CD14-positive monocyte (primary cell): ENCODE results near the gene POLK. TPM values are rescaled to one million over a fixed set of nuclear protein-coding genes. Genes with fewer than 3 reads are reported as not detected.

ENCODE experiments used
- DNase-seq, 3 donors: peaks; one replicate each; pipeline ENCODE4 v3.0.0-alpha.2; 2011 to 2022
- H2AFZ ChIP-seq: 2 replicates; pipeline ENCODE4 v1.6.0; 2012; ENCODE audit warnings: mild to moderate bottlenecking, low read depth, low read length, inconsistent platforms; ENCODE audit not compliant: insufficient read depth, poor library complexity, severe bottlenecking
- H3K27ac ChIP-seq, 2 donors: 1 replicate in 1 of 2; 2 replicates in 1 of 2; pipeline ENCODE4 v1.5.1; 2012 to 2013; ENCODE audit warnings: low read length in 2 of 2, control low read depth in 1 of 2, inconsistent platforms in 1 of 2, low read depth in 1 of 2, mild to moderate bottlenecking in 1 of 2
- H3K27me3 ChIP-seq, 2 donors: one replicate each; pipeline versions ENCODE4 v1.6.0 to v1.6.1; 2011 to 2013; ENCODE audit warnings: low read length in 2 of 2; ENCODE audit not compliant: control insufficient read depth in 2 of 2, insufficient read depth in 2 of 2
- H3K36me3 ChIP-seq, 2 donors: replicated peaks in 1 of 2; 1 replicate in 1 of 2; 2 replicates in 1 of 2; pipeline versions ENCODE4 v1.5.1 to v1.6.1; 2012 to 2013; ENCODE audit warnings: low read length in 2 of 2, control low read depth in 1 of 2, inconsistent platforms in 1 of 2, mild to moderate bottlenecking in 1 of 2; ENCODE audit not compliant: insufficient read depth in 2 of 2, control insufficient read depth in 1 of 2
- H3K4me1 ChIP-seq, 2 donors: 1 replicate in 1 of 2; 2 replicates in 1 of 2; pipeline versions ENCODE4 v1.5.1 to v1.6.1; 2012 to 2013; ENCODE audit warnings: low read length in 2 of 2, control low read depth in 1 of 2, inconsistent platforms in 1 of 2, mild to moderate bottlenecking in 1 of 2, moderate library complexity in 1 of 2; ENCODE audit not compliant: insufficient read depth in 2 of 2, control insufficient read depth in 1 of 2
- H3K4me2 ChIP-seq: replicated peaks from 2 replicates; pipeline ENCODE3; 2012; ENCODE audit warnings: low read length, moderate library complexity, mild to moderate bottlenecking; ENCODE audit not compliant: poor library complexity, severe bottlenecking; ENCODE audit errors: extremely low read depth
- H3K4me3 ChIP-seq, 3 experiments: fragments of 200-600 bp in 1 of 3; sonication (generic) in 1 of 3; replicated peaks in 1 of 3; 1 replicate in 2 of 3; 2 replicates in 1 of 3; pipeline ENCODE4 v1.5.1; 2011 to 2013; ENCODE audit warnings: low read length in 3 of 3, mild to moderate bottlenecking in 3 of 3, control low read depth in 2 of 3, low read depth in 2 of 3, inconsistent platforms in 1 of 3, moderate library complexity in 1 of 3
- H3K79me2 ChIP-seq: 2 replicates; pipeline ENCODE4 v1.6.0; 2012; ENCODE audit warnings: mild to moderate bottlenecking, control low read depth, inconsistent platforms, low read length, moderate library complexity; ENCODE audit not compliant: insufficient read depth
- H3K9ac ChIP-seq: 2 replicates; pipeline ENCODE4 v1.6.0; 2017; ENCODE audit warnings: low read length, mild to moderate bottlenecking; ENCODE audit not compliant: insufficient read depth, poor library complexity, severe bottlenecking
- H3K9me3 ChIP-seq, 2 donors: replicated peaks in 1 of 2; 1 replicate in 1 of 2; 2 replicates in 1 of 2; pipeline versions ENCODE4 v1.5.1 to v1.6.1; 2012 to 2013; ENCODE audit warnings: low read length in 2 of 2, control low read depth in 1 of 2; ENCODE audit not compliant: control insufficient read depth in 1 of 2, insufficient read depth in 1 of 2
- H4K20me1 ChIP-seq: 2 replicates; pipeline ENCODE4 v1.6.0; 2012; ENCODE audit warnings: mild to moderate bottlenecking, low read length, control low read depth, moderate library complexity; ENCODE audit not compliant: insufficient read depth
- H3K27ac Mint-ChIP-seq, 7 donors: one replicate each; pipeline ENCODE4 v1.8.0; 2020; ENCODE audit warnings: mild to moderate bottlenecking in 7 of 7, mixed read lengths in 7 of 7, moderate library complexity in 6 of 7, inconsistent platforms in 2 of 7
- H3K27me3 Mint-ChIP-seq, 3 donors: one replicate each; pipeline ENCODE4 v1.8.0; 2021 to 2022; ENCODE audit warnings: low read depth in 3 of 3, mild to moderate bottlenecking in 3 of 3, mixed read lengths in 3 of 3, moderate library complexity in 3 of 3, inconsistent platforms in 1 of 3
- H3K36me3 Mint-ChIP-seq, 2 donors: one replicate each; pipeline ENCODE4 v1.8.0; 2020; ENCODE audit warnings: mixed read lengths in 2 of 2, inconsistent platforms in 1 of 2, mild to moderate bottlenecking in 1 of 2
- H3K4me1 Mint-ChIP-seq: one replicate; pipeline ENCODE4 v1.8.0; 2020; ENCODE audit warnings: mild to moderate bottlenecking, mixed read lengths
- H3K4me3 Mint-ChIP-seq, 2 donors: one replicate each; pipeline ENCODE4 v1.8.0; 2020; ENCODE audit warnings: mild to moderate bottlenecking in 2 of 2, mixed read lengths in 2 of 2, moderate library complexity in 1 of 2
- H3K9me3 Mint-ChIP-seq, 7 donors: one replicate each; pipeline ENCODE4 v1.8.0; 2020 to 2022; ENCODE audit warnings: mixed read lengths in 7 of 7, mild to moderate bottlenecking in 6 of 7, moderate library complexity in 6 of 7, inconsistent platforms in 2 of 7
- CTCF ChIP-seq: fragments of 200-600 bp; IDR thresholded peaks from one replicate; pipeline ENCODE4 v1.8.0; 2022; ENCODE audit warnings: antibody characterized with exemption, mild to moderate bottlenecking
- WGBS: methylation state at CpG from one replicate; pipeline ENCODE4 v1.1.5; 2013; ENCODE audit warnings: missing lambda C conversion rate; ENCODE audit not compliant: insufficient coverage; 5-methylcytosine and 5-hydroxymethylcytosine counted together
- intact Hi-C, 2 donors: fragments of 100-400 bp; cut with micrococcal nuclease; formaldehyde crosslinking; loops; one replicate each; pipeline versions ENCODE4 v1.15.0 to v1.15.1; 2023
- polyA plus RNA-seq, 3 donors: library from polyadenylated mRNA; depleted of rRNA in 1 of 3; unstranded in 2 of 3; stranded (reverse) in 1 of 3; fragments of 300-500 nt in 2 of 3; fragments of >200 nt in 1 of 3; fragmentation: Illumina TruSeq in 2 of 3; gene quantifications; 1 replicate in 2 of 3; 2 replicates in 1 of 3; pipeline ENCODE4 v1.2.3, GENCODE V29; 2012 to 2021

The POLK gene
- polyA plus RNA-seq, 3 donors, result 18.1 to 27.2 (median 22.3) TPM

DNA sequence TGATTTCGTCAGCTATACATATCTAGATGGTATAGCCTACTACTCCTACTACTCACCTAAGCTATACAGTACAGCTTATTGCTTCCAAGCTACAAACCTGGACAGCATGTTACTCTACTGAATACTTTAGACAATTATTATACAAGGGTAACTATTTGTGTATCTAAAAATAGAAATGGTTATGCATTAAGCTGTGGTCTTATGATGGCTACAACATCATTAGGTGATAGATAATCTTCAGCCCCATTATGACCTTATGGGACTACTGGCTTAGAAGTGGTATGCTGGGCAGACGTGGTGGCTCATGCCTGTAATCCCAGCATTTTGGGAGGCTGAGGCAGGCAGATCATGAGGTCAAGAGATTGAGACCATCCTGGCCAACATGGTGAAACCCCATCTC, 40.5 kb upstream of the POLK start:
- peaks cover 0 to 22% of the 10 kb centered on the region in 2 donors for H3K9me3 ChIP-seq

GRCh38 chr5:75472973-75473372, 38.7 kb upstream of the POLK start:
- Mint-ChIP-seq H3K9me3 (peaks cover 9 to 23% (median 16%) of the 10 kb centered on the region in 7 donors), H3K27me3 (no peaks in the 10 kb centered on the region), H3K27ac (peak overlapping the region in 2 of 7 donors; percentile 15 to 45), H3K4me1 (peaks cover 6% of the 10 kb centered on the region), H3K4me3 (no peak overlapping the region), H3K36me3 (peaks cover 21 to 29% of the 10 kb centered on the region in 2 donors)
- no peak for DNase-seq
- H3K27ac ChIP-seq, result no peak overlapping the region
- no CpG with 5 or more reads among the region's 1 CpG for WGBS
- peaks cover 91% of the 10 kb centered on the region for H3K79me2 ChIP-seq
- no peak for TF ChIP-seq CTCF
- H3K4me1 ChIP-seq, result no peaks in the 10 kb centered on the region
- H3K4me2 ChIP-seq, result no peak overlapping the region
- no peaks in the 10 kb centered on the region for H3K27me3 ChIP-seq
- H3K36me3 ChIP-seq, result peaks cover 0 to 3% of the 10 kb centered on the region in 2 donors
- H4K20me1 ChIP-seq, result peaks cover 100% of the 10 kb centered on the region
- no peak overlapping the region for H3K4me3 ChIP-seq
- peaks cover 0 to 22% of the 10 kb centered on the region in 2 donors for H3K9me3 ChIP-seq
- H2AFZ ChIP-seq, result no peak overlapping the region
- intact Hi-C loops, result no loop called here
- no peak overlapping the region for H3K9ac ChIP-seq

More for the DNA sequence above, 40.5 kb upstream of the POLK start:
- no peak overlapping the region for H3K9ac ChIP-seq
- intact Hi-C loops, result no loop called here
- no CpG with 5 or more reads among the region's 2 CpGs for WGBS
- Mint-ChIP-seq H3K27me3 (no peaks in the 10 kb centered on the region), H3K4me3 (no peak overlapping the region), H3K27ac (peak overlapping the region in 1 of 7 donors; percentile 45), H3K36me3 (peaks cover 21 to 25% of the 10 kb centered on the region in 2 donors), H3K4me1 (peaks cover 12% of the 10 kb centered on the region), H3K9me3 (peaks cover 9 to 23% (median 16%) of the 10 kb centered on the region in 7 donors)
- DNase-seq, result no peak
- H3K4me2 ChIP-seq, result no peak overlapping the region
- H3K4me3 ChIP-seq, result no peak overlapping the region
- peaks cover 100% of the 10 kb centered on the region for H4K20me1 ChIP-seq
- H3K27me3 ChIP-seq, result no peaks in the 10 kb centered on the region
- H3K27ac ChIP-seq, result no peak overlapping the region
- H3K79me2 ChIP-seq, result peaks cover 91% of the 10 kb centered on the region
- H3K4me1 ChIP-seq, result no peaks in the 10 kb centered on the region
- no peak overlapping the region for H2AFZ ChIP-seq
- no peaks in the 10 kb centered on the region for H3K36me3 ChIP-seq
- no peak for TF ChIP-seq CTCF
